NCI-H2227 (cell line): Measurements from ENCODE around the gene ZNF138.

Experiments
- DNase-seq: peaks from one replicate; lab custom pipeline; 2025; ENCODE audit not compliant: unreplicated experiment; lab: John Stamatoyannopoulos, UW

ZNF138 gene

GRCh38 chr7:64874562-64875250 is 80.5 kb downstream of the ZNF138 start:
- DNase-seq = no peak

- DNase-seq = no peak
These were observed 81.0 kb downstream of the ZNF138 start for GRCh38 chr7:64875258-64875657.

- no peak for DNase-seq
These were observed 81.6 kb downstream of the ZNF138 start for GRCh38 chr7:64875658-64876406.

GRCh38 chr7:64876792-64877713 is 82.8 kb downstream of the ZNF138 start:
- peak; percentile 94 for DNase-seq

GRCh38 chr7:64877714-64878610 is 83.7 kb downstream of the ZNF138 start:
- no peak for DNase-seq

- no peak for DNase-seq
These were observed 84.5 kb downstream of the ZNF138 start for GRCh38 chr7:64878684-64879083.

- no peak for DNase-seq
These were observed 85.0 kb downstream of the ZNF138 start for GRCh38 chr7:64879086-64879730.

GRCh38 chr7:64879800-64880199 is 85.6 kb downstream of the ZNF138 start:
- DNase-seq = no peak

GRCh38 chr7:64880322-64881297 is 86.4 kb downstream of the ZNF138 start:
- no peak for DNase-seq

GRCh38 chr7:64881461-64882287 is 87.4 kb downstream of the ZNF138 start:
- no peak for DNase-seq

- no peak for DNase-seq
These were observed 88.3 kb downstream of the ZNF138 start for GRCh38 chr7:64882341-64883112.
